Esophagus muscularis mucosa (tissue), 4 donors: Measurements from ENCODE around the gene RIMS1. TPM values are rescaled to one million over a fixed set of nuclear protein-coding genes. Genes with fewer than 3 reads are reported as not detected.
A peak's percentile ranks its signal among the peaks of the same experiment; 100 is the strongest.

Experiments
- DNase-seq: peaks from one replicate; pipeline ENCODE4 v3.0.0-alpha.2; 2017; ENCODE audit errors: extremely low spot score
- H3K27ac ChIP-seq, 4 donors: fragments of 200-600 bp; sonication (generic); replicated peaks in 1 of 4; 1 replicate in 3 of 4; 2 replicates in 1 of 4; pipeline ENCODE4 v1.5.1; 2016 to 2019; ENCODE audit warnings: mild to moderate bottlenecking in 1 of 4
- H3K27me3 ChIP-seq, 4 donors: fragments of 200-600 bp; sonication (generic); one replicate each; pipeline versions ENCODE4 v1.5.1 to v1.6.0; 2016 to 2019
- H3K36me3 ChIP-seq, 4 donors: fragments of 200-600 bp; sonication (generic); one replicate each; pipeline ENCODE4 v1.5.1; 2016 to 2019
- H3K4me1 ChIP-seq, 4 donors: fragments of 200-600 bp; sonication (generic); one replicate each; pipeline ENCODE4 v1.5.1; 2016 to 2019
- H3K4me3 ChIP-seq, 4 donors: fragments of 200-600 bp; sonication (generic); 1 replicate in 2 of 4; 2 replicates in 2 of 4; pipeline ENCODE4 v1.5.1; 2016 to 2019; ENCODE audit warnings: mild to moderate bottlenecking in 4 of 4, moderate library complexity in 1 of 4
- H3K9me3 ChIP-seq, 4 donors: fragments of 200-600 bp; sonication (generic); 1 replicate in 3 of 4; 2 replicates in 1 of 4; pipeline ENCODE4 v1.5.1; 2016 to 2019
- CTCF ChIP-seq, 3 experiments: fragments of 200-600 bp in 2 of 3; fragments of 450-650 bp in 1 of 3; sonication (generic) in 2 of 3; IDR thresholded peaks; one replicate each; pipeline ENCODE4 v1.5.1; 2017 to 2019; ENCODE audit warnings: antibody characterized with exemption in 3 of 3, mild to moderate bottlenecking in 2 of 3, moderate library complexity in 1 of 3
- EP300 ChIP-seq: sonication (generic); formaldehyde crosslinking; IDR thresholded peaks from one replicate; pipeline ENCODE4 v1.6.1; 2017; ENCODE audit warnings: antibody characterized with exemption
- POLR2A ChIP-seq: fragments of 450-650 bp; IDR thresholded peaks from one replicate; pipeline ENCODE4 v1.6.1; 2017; ENCODE audit warnings: antibody characterized with exemption, moderate library complexity, mild to moderate bottlenecking, low read depth
- POLR2AphosphoS5 ChIP-seq, 2 donors: sonication (generic); formaldehyde crosslinking; IDR thresholded peaks; one replicate each; pipeline ENCODE4 v1.6.1; 2017; ENCODE audit warnings: antibody characterized with exemption in 2 of 2
- WGBS: methylation state at CpG from one replicate; pipeline ENCODE4 v1.1.5; 2018; 5-methylcytosine and 5-hydroxymethylcytosine counted together
- intact Hi-C: fragments of 100-400 bp; cut with DNase I; formaldehyde crosslinking; loops from one replicate; pipeline ENCODE4 v1.15.1; 2023
- total RNA-seq, 4 donors: library from RNA; depleted of rRNA; stranded (reverse); fragments of >200 nt; gene quantifications; one replicate each; pipeline versions ENCODE4 v1.1.0 to v1.2.1, GENCODE V29; 2016

Gene RIMS1
- total RNA-seq, 4 donors from 2014 or later = 35.4 to 88.6 (median 54.0) TPM

- no peaks in the 10 kb centered on the region for H3K27me3 ChIP-seq
- no peak for DNase-seq
- WGBS = 7% methylated on average over 2 of the region's 2 CpGs
- TF ChIP-seq CTCF (IDR thresholded peaks at IDR 0.05) (peak in 1 of 3 experiments; percentile 29), POLR2A (no peak)
- H3K9me3 ChIP-seq = no peaks in the 10 kb centered on the region
- H3K4me1 ChIP-seq = no peaks in the 10 kb centered on the region
- H3K4me3 ChIP-seq = no peak overlapping the region
- no peak overlapping the region for H3K27ac ChIP-seq
- intact Hi-C loops = no loop called here
- no peaks in the 10 kb centered on the region for H3K36me3 ChIP-seq
Measured at GRCh38 chr6:72218125-72218524, 331.8 kb downstream of the RIMS1 start.

GRCh38 chr6:72219536-72219935 lies 333.2 kb downstream of the RIMS1 start:
- H3K27me3 ChIP-seq = no peaks in the 10 kb centered on the region
- H3K4me3 ChIP-seq = no peak overlapping the region
- H3K4me1 ChIP-seq = no peaks in the 10 kb centered on the region
- DNase-seq = no peak
- H3K36me3 ChIP-seq = no peaks in the 10 kb centered on the region
- intact Hi-C loops = no loop called here
- H3K9me3 ChIP-seq = no peaks in the 10 kb centered on the region
- no peak overlapping the region for H3K27ac ChIP-seq
- no peak for TF ChIP-seq POLR2AphosphoS5 (IDR thresholded peaks at IDR 0.05)
- no peak for TF ChIP-seq CTCF (IDR thresholded peaks at IDR 0.05)
- TF ChIP-seq POLR2A = no peak
- TF ChIP-seq EP300 = no peak

GRCh38 chr6:72238021-72238420 lies 351.7 kb downstream of the RIMS1 start:
- no peak overlapping the region for H3K4me3 ChIP-seq
- H3K4me1 ChIP-seq = no peaks in the 10 kb centered on the region
- H3K36me3 ChIP-seq = no peaks in the 10 kb centered on the region
- H3K27ac ChIP-seq = no peak overlapping the region
- DNase-seq = no peak
- intact Hi-C loops = no loop called here
- H3K27me3 ChIP-seq = no peaks in the 10 kb centered on the region
- H3K9me3 ChIP-seq = no peaks in the 10 kb centered on the region
- WGBS = 4% methylated on average over 1 of the region's 1 CpG
- TF ChIP-seq EP300 (no peak), POLR2AphosphoS5 (IDR thresholded peaks at IDR 0.05) (no peak), CTCF (IDR thresholded peaks at IDR 0.05) (no peak), POLR2A (no peak)

GRCh38 chr6:72238900-72239299 lies 352.6 kb downstream of the RIMS1 start:
- intact Hi-C loops = no loop called here
- Histone ChIP-seq H3K27me3 (no peaks in the 10 kb centered on the region), H3K4me1 (no peaks in the 10 kb centered on the region), H3K4me3 (no peak overlapping the region), H3K27ac (no peak overlapping the region), H3K36me3 (no peaks in the 10 kb centered on the region), H3K9me3 (no peaks in the 10 kb centered on the region)
- DNase-seq = no peak
- TF ChIP-seq CTCF (IDR thresholded peaks at IDR 0.05) (no peak), EP300 (no peak), POLR2AphosphoS5 (IDR thresholded peaks at IDR 0.05) (no peak), POLR2A (no peak)
- 85% methylated on average over 1 of the region's 1 CpG for WGBS

- Histone ChIP-seq H3K9me3 (no peaks in the 10 kb centered on the region), H3K4me3 (no peak overlapping the region), H3K27ac (no peak overlapping the region), H3K4me1 (no peaks in the 10 kb centered on the region), H3K27me3 (no peaks in the 10 kb centered on the region), H3K36me3 (no peaks in the 10 kb centered on the region)
- TF ChIP-seq POLR2AphosphoS5 (IDR thresholded peaks at IDR 0.05) (no peak), CTCF (IDR thresholded peaks at IDR 0.05) (no peak), EP300 (no peak), POLR2A (no peak)
- 72% methylated on average over 2 of the region's 2 CpGs for WGBS
- DNase-seq = no peak
- intact Hi-C loops = no loop called here
Measured at GRCh38 chr6:72245565-72245964, 359.2 kb downstream of the RIMS1 start.
